Measurements from ENCODE around the gene WDR91. TPM values are rescaled to one million over a fixed set of nuclear protein-coding genes. Genes with fewer than 3 reads are reported as not detected.

Gene WDR91
- total RNA-seq, 1 donor from 2014 or later = 28.8 TPM

- ATAC-seq = no peak
These were observed 51.0 kb downstream of the WDR91 start for GRCh38 chr7:135160098-135160857.

- ATAC-seq = no peak
These were observed 51.8 kb downstream of the WDR91 start for GRCh38 chr7:135159359-135160085.

GRCh38 chr7:135158874-135159273 is 52.5 kb downstream of the WDR91 start:
- ATAC-seq = no peak

GRCh38 chr7:135158141-135158655 is 53.1 kb downstream of the WDR91 start:
- no peak for ATAC-seq

GRCh38 chr7:135156290-135156689 is 55.0 kb downstream of the WDR91 start:
- no peak for ATAC-seq

- no peak for ATAC-seq
These were observed 56.6 kb downstream of the WDR91 start for GRCh38 chr7:135154734-135155133.

GRCh38 chr7:135152442-135152841 is 58.9 kb downstream of the WDR91 start:
- no peak for ATAC-seq

GRCh38 chr7:135151533-135151932 is 59.8 kb downstream of the WDR91 start:
- ATAC-seq = peak; percentile 54

- no peak for ATAC-seq
These were observed 60.2 kb downstream of the WDR91 start for GRCh38 chr7:135151132-135151531.

GRCh38 chr7:135150072-135150782 is 61.1 kb downstream of the WDR91 start:
- no peak for ATAC-seq

GRCh38 chr7:135147899-135148721 is 63.2 kb downstream of the WDR91 start, which contains the start of gene TMEM140:
Gene TMEM140, plus strand, starts transcription at chr7:135148072. Its CDS starts 16,370 bp downstream, at chr7:135164442.
- ATAC-seq = peak; percentile 82

- no peak for ATAC-seq
These were observed 63.9 kb downstream of the WDR91 start for GRCh38 chr7:135147341-135147898.

GRCh38 chr7:135143885-135144668 is 67.2 kb downstream of the WDR91 start:
- ATAC-seq = no peak

Other genes with a start within 250 kb of the WDR91 start
- 0.84 TPM for gene AGBL3, start 225.0 kb downstream of the WDR91 start, total RNA-seq
- 1.4 TPM for gene TMEM140, start 63.5 kb downstream of the WDR91 start, total RNA-seq
- gene CYREN, start 40.8 kb downstream of the WDR91 start, total RNA-seq = 39.6 TPM
- not detected for gene STRA8, start 22.3 kb upstream of the WDR91 start, total RNA-seq

Measured in esophagus mucosa (tissue), 1 donor.